Measurements from ENCODE around the gene KXD1. TPM values are rescaled to one million over a fixed set of nuclear protein-coding genes. Genes with fewer than 3 reads are reported as not detected.

The KXD1 gene
- total RNA-seq, 1 donor from 2014 or later = 121 TPM

DNA sequence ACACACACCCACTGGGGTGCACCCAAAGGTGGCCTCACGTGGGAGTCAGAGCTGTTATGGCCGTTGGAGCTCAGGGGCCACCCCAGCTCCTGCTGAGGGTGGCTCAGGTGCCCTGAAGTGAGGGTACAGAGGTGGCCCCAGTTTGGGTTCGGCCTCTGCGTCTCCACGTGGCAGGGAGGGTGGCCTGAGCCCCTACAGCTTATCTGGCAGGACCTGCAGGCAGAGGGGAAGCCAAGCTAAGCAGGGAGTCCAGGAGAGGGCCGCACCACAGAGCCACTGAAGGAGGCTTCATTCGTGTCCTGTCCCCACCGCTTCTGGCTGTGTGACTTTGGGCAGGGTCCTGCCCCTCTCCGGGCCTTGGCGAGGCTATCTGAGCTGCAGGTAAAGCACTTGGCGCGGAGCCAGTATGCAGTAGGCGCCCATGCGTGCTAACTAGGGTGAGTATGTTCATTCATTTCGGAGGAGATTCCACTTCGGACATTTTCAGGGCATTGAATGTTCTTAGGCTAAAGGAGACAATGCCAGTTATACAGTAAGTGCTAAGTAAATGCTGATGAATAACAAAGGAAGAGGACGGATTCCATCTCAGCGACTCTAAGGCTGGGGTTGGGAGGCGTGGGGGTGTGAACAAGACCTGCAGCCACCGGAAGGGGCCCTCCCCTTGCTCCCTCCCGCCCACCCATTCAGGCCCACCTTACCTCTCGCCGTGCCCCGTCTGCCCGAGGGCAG, 35.9 kb downstream of the KXD1 start:
- H3K4me3 ChIP-seq (ENCODE audit: low read depth, low read length) = peak overlapping the region; percentile 19
- no peak for TF ChIP-seq CTCF (IDR thresholded peaks at IDR 0.05; ENCODE audit: insufficient read depth, low read length, poor library complexity, severe bottlenecking)
- DNase-seq (ENCODE audit: low read depth) = no peak
- H3K36me3 ChIP-seq (ENCODE audit: control insufficient read depth, insufficient read depth, low read length) = no peaks in the 10 kb centered on the region
- H3K27me3 ChIP-seq (ENCODE audit: control insufficient read depth, insufficient read depth, low read length) = peaks cover 21% of the 10 kb centered on the region

- TF ChIP-seq CTCF (IDR thresholded peaks at IDR 0.05; ENCODE audit: insufficient read depth, low read length, poor library complexity, severe bottlenecking) = peak; percentile 37
- H3K36me3 ChIP-seq (ENCODE audit: control insufficient read depth, insufficient read depth, low read length) = no peaks in the 10 kb centered on the region
- DNase-seq (ENCODE audit: low read depth) = no peak
- H3K27me3 ChIP-seq (ENCODE audit: control insufficient read depth, insufficient read depth, low read length) = peaks cover 26% of the 10 kb centered on the region
- H3K4me3 ChIP-seq (ENCODE audit: low read depth, low read length) = peak overlapping the region; percentile 29
Measured at GRCh38 chr19:18594096-18594823, 36.6 kb downstream of the KXD1 start.

DNA sequence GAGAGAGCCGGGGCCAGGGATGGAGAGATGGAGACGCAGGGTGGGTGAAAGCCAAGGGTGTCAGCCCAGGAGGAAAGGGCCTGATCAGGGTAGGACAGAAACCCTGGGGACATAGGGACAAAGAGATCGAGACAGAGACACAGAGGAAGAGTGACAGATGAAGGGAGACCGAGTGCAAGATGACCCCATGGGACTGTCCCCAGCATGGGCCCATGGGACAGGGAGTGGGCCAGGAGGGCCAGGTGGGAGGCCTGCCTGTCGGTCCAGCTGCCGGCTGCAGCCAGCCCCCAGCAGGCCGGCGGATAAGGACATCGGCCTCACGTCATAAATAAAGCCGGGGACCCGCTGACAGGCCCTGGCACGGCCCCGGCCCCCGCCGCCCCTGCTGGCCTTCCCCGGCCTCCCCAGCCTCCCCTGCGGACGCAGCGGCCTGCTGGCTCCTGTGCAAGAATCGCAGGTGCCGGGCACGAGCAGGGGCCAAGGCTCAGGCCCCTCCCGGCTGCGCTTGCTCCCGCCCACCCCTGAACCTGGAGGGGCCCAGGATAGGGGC, 37.2 kb downstream of the KXD1 start:
- TF ChIP-seq CTCF (IDR thresholded peaks at IDR 0.05; ENCODE audit: insufficient read depth, low read length, poor library complexity, severe bottlenecking) = no peak
- no peak overlapping the region for H3K4me3 ChIP-seq (ENCODE audit: low read depth, low read length)
- H3K27me3 ChIP-seq (ENCODE audit: control insufficient read depth, insufficient read depth, low read length) = peaks cover 30% of the 10 kb centered on the region

GRCh38 chr19:18595475-18595874, 37.8 kb downstream of the KXD1 start:
- no peak for DNase-seq (ENCODE audit: low read depth)
- Histone ChIP-seq H3K4me3 (ENCODE audit: low read depth, low read length) (no peak overlapping the region), H3K36me3 (ENCODE audit: control insufficient read depth, insufficient read depth, low read length) (no peaks in the 10 kb centered on the region), H3K27me3 (ENCODE audit: control insufficient read depth, insufficient read depth, low read length) (peaks cover 30% of the 10 kb centered on the region)
- no peak for TF ChIP-seq CTCF (IDR thresholded peaks at IDR 0.05; ENCODE audit: insufficient read depth, low read length, poor library complexity, severe bottlenecking)

More for the DNA sequence above, 37.2 kb downstream of the KXD1 start:
- no peaks in the 10 kb centered on the region for H3K36me3 ChIP-seq (ENCODE audit: control insufficient read depth, insufficient read depth, low read length)
- no peak for DNase-seq (ENCODE audit: low read depth)

DNA sequence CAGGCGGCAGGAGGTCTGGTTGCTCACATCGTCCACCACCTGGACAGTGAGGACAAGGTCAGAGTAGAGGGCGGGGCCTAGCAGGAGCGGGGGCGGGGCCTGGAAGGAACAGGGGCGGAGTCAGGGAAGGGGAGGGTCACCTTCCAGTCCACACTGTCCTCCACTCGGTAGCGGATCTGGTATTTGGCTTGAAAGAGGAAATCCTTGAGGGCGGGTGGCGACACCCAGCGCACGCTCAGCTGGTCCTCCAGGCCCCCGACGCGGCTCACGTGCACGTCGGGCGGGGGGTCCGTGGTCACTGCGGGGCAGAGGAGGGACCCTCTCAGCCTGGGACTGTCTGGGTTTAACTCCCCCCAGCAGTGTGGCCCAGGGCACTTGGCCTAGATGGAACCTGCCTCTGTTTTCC, 39.1 kb downstream of the KXD1 start:
- TF ChIP-seq CTCF (IDR thresholded peaks at IDR 0.05; ENCODE audit: insufficient read depth, low read length, poor library complexity, severe bottlenecking) = no peak
- DNase-seq (ENCODE audit: low read depth) = no peak
- Histone ChIP-seq H3K36me3 (ENCODE audit: control insufficient read depth, insufficient read depth, low read length) (no peaks in the 10 kb centered on the region), H3K27me3 (ENCODE audit: control insufficient read depth, insufficient read depth, low read length) (peaks cover 30% of the 10 kb centered on the region), H3K4me3 (ENCODE audit: low read depth, low read length) (no peak overlapping the region)

All from kidney epithelial cell (primary cell).